Measurements from ENCODE around the gene CCDC15. TPM values are rescaled to one million over a fixed set of nuclear protein-coding genes. Genes with fewer than 3 reads are reported as not detected.
A peak's percentile ranks its signal among the peaks of the same experiment; 100 is the strongest.

Gene CCDC15
- total and polyA plus RNA-seq, 2 of the 13 experiments (the other 11 are each of a cell fraction or from before 2014, with no cell fraction given), result 2.2 to 4.6 TPM

GRCh38 chr11:124937336-124937935, 16.6 kb upstream of the CCDC15 start (continued):
- TF ChIP-seq, protein P1, sequence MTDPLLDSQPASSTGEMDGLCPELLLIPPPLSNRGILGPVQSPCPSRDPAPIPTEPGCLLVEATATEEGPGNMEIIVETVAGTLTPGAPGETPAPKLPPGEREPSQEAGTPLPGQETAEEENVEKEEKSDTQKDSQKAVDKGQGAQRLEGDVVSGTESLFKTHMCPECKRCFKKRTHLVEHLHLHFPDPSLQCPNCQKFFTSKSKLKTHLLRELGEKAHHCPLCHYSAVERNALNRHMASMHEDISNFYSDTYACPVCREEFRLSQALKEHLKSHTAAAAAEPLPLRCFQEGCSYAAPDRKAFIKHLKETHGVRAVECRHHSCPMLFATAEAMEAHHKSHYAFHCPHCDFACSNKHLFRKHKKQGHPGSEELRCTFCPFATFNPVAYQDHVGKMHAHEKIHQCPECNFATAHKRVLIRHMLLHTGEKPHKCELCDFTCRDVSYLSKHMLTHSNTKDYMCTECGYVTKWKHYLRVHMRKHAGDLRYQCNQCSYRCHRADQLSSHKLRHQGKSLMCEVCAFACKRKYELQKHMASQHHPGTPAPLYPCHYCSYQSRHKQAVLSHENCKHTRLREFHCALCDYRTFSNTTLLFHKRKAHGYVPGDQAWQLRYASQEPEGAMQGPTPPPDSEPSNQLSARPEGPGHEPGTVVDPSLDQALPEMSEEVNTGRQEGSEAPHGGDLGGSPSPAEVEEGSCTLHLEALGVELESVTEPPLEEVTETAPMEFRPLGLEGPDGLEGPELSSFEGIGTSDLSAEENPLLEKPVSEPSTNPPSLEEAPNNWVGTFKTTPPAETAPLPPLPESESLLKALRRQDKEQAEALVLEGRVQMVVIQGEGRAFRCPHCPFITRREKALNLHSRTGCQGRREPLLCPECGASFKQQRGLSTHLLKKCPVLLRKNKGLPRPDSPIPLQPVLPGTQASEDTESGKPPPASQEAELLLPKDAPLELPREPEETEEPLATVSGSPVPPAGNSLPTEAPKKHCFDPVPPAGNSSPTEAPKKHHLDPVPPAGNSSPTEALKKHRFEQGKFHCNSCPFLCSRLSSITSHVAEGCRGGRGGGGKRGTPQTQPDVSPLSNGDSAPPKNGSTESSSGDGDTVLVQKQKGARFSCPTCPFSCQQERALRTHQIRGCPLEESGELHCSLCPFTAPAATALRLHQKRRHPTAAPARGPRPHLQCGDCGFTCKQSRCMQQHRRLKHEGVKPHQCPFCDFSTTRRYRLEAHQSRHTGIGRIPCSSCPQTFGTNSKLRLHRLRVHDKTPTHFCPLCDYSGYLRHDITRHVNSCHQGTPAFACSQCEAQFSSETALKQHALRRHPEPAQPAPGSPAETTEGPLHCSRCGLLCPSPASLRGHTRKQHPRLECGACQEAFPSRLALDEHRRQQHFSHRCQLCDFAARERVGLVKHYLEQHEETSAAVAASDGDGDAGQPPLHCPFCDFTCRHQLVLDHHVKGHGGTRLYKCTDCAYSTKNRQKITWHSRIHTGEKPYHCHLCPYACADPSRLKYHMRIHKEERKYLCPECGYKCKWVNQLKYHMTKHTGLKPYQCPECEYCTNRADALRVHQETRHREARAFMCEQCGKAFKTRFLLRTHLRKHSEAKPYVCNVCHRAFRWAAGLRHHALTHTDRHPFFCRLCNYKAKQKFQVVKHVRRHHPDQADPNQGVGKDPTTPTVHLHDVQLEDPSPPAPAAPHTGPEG (CRISPR knock-in tag; IDR thresholded peaks at IDR 0.05), result no peak
- no peak for TF ChIP-seq CEBPZ (IDR thresholded peaks at IDR 0.05; ENCODE audit: low read length)
- TF ChIP-seq, protein P2, sequence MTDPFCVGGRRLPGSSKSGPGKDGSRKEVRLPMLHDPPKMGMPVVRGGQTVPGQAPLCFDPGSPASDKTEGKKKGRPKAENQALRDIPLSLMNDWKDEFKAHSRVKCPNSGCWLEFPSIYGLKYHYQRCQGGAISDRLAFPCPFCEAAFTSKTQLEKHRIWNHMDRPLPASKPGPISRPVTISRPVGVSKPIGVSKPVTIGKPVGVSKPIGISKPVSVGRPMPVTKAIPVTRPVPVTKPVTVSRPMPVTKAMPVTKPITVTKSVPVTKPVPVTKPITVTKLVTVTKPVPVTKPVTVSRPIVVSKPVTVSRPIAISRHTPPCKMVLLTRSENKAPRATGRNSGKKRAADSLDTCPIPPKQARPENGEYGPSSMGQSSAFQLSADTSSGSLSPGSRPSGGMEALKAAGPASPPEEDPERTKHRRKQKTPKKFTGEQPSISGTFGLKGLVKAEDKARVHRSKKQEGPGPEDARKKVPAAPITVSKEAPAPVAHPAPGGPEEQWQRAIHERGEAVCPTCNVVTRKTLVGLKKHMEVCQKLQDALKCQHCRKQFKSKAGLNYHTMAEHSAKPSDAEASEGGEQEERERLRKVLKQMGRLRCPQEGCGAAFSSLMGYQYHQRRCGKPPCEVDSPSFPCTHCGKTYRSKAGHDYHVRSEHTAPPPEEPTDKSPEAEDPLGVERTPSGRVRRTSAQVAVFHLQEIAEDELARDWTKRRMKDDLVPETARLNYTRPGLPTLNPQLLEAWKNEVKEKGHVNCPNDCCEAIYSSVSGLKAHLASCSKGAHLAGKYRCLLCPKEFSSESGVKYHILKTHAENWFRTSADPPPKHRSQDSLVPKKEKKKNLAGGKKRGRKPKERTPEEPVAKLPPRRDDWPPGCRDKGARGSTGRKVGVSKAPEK (CRISPR knock-in tag; IDR thresholded peaks at IDR 0.05; ENCODE audit: borderline replicate concordance), result no peak
- no peak for TF ChIP-seq ZNF317 (CRISPR knock-in tag; IDR thresholded peaks at IDR 0.05)
- TF ChIP-seq ZNF510 (CRISPR knock-in tag; IDR thresholded peaks at IDR 0.05; ENCODE audit: low read depth), result 0 out of 2 replicates have a peak, but pooled peaks have one; percentile 7
- peak; percentile 60; the same call in 1 of the 2 replicates for TF ChIP-seq ZSCAN12 (CRISPR knock-in tag; IDR thresholded peaks at IDR 0.05)
- TF ChIP-seq, protein P3, sequence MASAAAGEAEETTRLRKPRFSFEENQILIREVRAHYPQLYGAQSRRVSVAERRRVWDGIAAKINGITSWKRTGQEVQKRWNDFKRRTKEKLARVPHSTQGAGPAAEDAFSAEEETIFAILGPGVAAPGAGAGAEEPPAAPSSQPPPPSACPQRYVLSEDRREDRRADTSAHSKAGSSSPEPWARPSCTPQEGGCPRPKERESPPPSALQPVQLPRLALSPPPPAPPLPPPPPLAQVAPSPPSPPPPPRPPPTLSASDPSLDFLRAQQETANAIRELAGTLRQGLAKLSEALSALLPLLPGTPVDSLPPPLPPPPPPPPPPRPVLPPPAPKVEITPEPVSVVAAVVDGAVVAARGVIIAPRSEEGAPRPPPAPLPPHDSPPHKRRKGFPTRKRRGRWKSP (CRISPR knock-in tag; IDR thresholded peaks at IDR 0.05), result no peak
- TF ChIP-seq EEA1 (CRISPR knock-in tag; IDR thresholded peaks at IDR 0.05; ENCODE audit: borderline replicate concordance), result no peak
- TF ChIP-seq FOXP1 (IDR thresholded peaks at IDR 0.05), result no peak
- TF ChIP-seq FOXP1 (CRISPR knock-in tag; IDR thresholded peaks at IDR 0.05), result peak; percentile 40; the same call in 1 of the 2 replicates
- TF ChIP-seq ZNF746 (CRISPR knock-in tag; IDR thresholded peaks at IDR 0.05), result no peak
- no peak for TF ChIP-seq JDP2 (CRISPR knock-in tag; IDR thresholded peaks at IDR 0.05; ENCODE audit: borderline replicate concordance)

Measured in HepG2 (cell line).